Measurements from ENCODE around the gene TEX264. TPM values are rescaled to one million over a fixed set of nuclear protein-coding genes. Genes with fewer than 3 reads are reported as not detected.

TEX264 gene, protein sequence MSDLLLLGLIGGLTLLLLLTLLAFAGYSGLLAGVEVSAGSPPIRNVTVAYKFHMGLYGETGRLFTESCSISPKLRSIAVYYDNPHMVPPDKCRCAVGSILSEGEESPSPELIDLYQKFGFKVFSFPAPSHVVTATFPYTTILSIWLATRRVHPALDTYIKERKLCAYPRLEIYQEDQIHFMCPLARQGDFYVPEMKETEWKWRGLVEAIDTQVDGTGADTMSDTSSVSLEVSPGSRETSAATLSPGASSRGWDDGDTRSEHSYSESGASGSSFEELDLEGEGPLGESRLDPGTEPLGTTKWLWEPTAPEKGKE
- 27.6 and 38.0 TPM in 2 replicates for polyA plus RNA-seq

DNA sequence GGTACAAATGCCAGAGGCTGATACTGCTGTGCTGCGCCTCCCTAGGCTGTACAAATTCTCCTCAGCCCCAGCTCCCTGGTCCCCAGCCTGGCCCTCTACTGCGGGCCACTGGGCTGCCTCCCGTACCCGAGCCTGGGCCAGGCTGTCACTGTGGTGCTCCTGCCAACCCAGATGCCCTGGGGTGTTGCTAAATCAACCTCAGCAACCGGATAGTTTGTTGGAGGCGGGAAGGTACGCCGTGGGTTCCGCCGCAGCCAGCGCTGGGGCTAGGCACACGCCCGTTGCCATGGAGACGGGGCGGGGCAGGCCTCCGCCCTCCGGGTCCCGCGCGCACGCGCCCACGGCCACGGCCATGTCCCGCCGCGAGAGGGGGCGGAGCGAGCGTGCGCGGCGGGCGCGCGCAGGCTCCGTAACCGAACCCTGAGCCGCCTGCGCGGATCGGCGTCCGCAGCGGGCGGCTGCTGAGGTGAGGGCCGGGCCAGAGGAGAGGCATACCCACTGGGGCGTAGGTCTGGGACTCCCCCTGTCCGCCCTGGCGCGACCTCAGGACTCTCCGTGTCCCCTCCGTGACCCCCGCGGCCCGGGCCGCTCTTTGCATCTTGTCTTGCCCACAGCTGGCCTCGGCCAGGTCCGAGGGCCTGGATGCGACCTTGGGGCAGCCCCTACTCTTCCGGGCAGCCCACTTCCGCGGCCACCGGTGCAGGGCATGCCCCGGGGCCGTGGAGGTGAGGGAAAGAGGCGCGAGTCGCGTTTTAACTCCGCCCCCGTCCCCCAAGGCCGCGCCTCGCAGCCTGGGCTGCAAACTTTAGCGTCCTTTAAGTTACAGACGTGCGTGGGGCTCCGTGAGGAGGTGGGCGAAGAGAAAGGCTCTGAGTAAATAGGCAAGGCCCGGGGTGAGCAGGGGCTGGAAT is at the start of gene TEX264:
TSS of gene TEX264 (plus strand) at position 430 of the 911 bp plus-strand sequence. CDS start 3,053 bp downstream, outside the sequence.

DNA sequence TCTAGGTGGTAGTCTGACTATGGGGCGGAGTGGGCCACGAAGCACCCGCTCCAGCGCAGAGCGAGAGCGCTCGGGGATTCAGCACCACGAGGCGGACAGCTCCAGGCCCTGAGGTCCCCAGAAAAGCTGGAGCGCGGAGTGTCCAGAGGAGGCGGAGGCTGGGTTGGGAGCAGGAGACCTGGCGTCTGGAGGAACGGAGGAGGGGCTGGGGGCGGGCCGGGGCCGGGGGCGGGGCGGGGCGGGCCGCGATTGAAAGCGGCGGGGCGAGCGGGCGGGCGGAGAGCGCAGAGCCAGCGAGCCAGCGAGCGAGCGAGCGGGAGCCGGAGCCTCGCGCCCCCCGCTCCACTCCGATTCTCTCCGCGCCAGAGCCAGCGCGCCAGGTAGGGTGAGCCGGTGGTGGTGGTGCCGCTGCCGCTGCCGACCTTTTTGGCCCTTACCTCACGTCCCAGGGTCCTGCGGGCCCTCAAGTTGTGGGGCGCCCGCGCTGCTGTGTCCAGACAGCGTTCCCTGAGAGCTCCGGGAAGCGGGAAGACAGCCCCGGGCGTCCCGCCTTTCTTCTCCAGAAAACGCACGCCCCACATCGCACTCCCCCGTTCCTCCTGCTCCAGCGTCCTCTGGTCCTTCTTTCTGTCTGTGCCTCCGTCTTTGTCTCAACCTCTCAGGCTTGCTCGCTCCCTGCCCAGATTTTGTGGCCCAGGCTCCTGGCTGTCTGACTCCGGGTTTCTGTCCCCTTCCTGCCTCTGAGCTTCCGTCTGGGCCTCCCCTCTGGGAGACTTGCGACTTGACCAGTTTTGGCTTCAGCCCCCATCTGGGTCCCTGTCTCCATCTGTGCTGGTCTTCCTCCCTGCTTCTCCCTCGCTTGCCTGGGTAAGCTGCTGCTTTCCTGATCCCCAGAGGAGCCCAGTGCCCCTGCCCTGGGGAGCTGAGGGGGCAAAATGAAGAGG is 36.0 kb downstream of the TEX264 start, which contains the start of gene GRM2:
TSS of gene GRM2 (plus strand) at position 281 of the 944 bp plus-strand sequence. CDS start 1,916 bp downstream, outside the sequence.

Other genes starting within 250 kb of the TEX264 start
- gene DCAF1, start 171.2 kb upstream of the TEX264 start, polyA plus RNA-seq: 4.6 and 5.7 TPM in 2 replicates
- gene RAD54L2, start 132.5 kb upstream of the TEX264 start, polyA plus RNA-seq: 1.0 and 7.4 TPM in 2 replicates
- gene GRM2, start 35.8 kb downstream of the TEX264 start, polyA plus RNA-seq: 0.50 TPM in 1 of 2 replicates, not detected in the other
- not detected in 2 replicates for gene IQCF6, start 108.0 kb downstream of the TEX264 start, polyA plus RNA-seq
- not detected in 2 replicates for gene IQCF2, start 190.4 kb downstream of the TEX264 start, polyA plus RNA-seq
- not detected in 2 replicates for gene IQCF5, start 204.3 kb downstream of the TEX264 start, polyA plus RNA-seq
- not detected in 2 replicates for gene IQCF1, start 232.1 kb downstream of the TEX264 start, polyA plus RNA-seq